ENCODE results near the gene STUM. TPM values are rescaled to one million over a fixed set of nuclear protein-coding genes. Genes with fewer than 3 reads are reported as not detected.

Gene STUM
- polyA plus RNA-seq, 1 experiment = not detected

- CTCF ChIA-PET = interaction anchor here (0.6 to 3.6 kb wide), 2 partner anchors 37 to 200 kb away, joined by 3 to 53 read pairs; no protein-coding TSS in a partner anchor
- DNase-seq (ENCODE audit: low read depth, low spot score) = no peak
- POLR2A ChIA-PET = no interaction called here
- H3K27ac ChIP-seq (ENCODE audit: low read depth, low read length) = no peak overlapping the region
- no peaks in the 10 kb centered on the region for H3K9me3 ChIP-seq (ENCODE audit: control insufficient read depth, insufficient read depth, low read length)
- no peak overlapping the region for H3K4me3 ChIP-seq (ENCODE audit: low read depth, low read length)
- no peak for TF ChIP-seq CTCF (IDR thresholded peaks at IDR 0.05; ENCODE audit: low read depth, low read length)
- peaks cover 9% of the 10 kb centered on the region for H3K27me3 ChIP-seq (ENCODE audit: control insufficient read depth, insufficient read depth, low read length)
These were observed 80.1 kb downstream of the STUM start for GRCh38 chr1:226628612-226629155.

DNA sequence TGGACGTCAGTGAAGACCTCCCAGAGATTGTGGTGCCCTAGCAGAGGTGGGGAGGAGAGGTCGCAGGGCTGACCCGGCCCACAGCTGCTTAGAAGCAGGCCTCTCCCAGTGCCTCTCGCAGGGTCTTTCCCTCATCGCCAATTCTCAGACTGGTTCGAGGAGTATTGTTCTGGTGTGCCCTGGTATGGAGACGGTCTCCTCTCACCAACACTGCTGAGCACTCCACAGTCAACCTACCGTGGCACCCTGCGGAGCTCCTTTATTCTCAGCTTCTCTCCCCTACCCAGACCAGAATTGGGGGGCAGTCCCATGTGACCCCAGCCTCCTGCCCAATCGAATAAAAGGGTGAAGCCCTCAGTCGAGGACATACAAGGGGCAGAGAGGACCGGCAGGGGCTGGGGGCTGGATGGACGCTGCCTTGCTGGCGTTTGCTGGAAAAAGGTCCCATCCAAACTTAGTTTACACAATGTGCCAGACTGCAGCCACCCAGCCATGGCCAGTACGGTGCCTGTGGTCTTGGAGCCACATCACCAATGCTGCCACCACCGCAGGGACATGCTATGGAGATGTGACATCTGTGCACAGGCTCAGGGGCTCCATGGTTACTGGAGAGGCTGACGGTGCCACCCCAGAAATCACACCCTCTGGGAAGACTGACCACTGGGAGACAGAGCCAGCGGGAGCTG, 80.8 kb downstream of the STUM start:
- no peak for DNase-seq (ENCODE audit: low read depth, low spot score)
- ChIA-PET POLR2A (no interaction called here), CTCF (interaction anchor here (3.6 kb wide), 1 partner anchor 199 kb away, joined by 53 read pairs; no protein-coding TSS in a partner anchor)
- H3K27ac ChIP-seq (ENCODE audit: low read depth, low read length) = no peak overlapping the region
- peaks cover 9% of the 10 kb centered on the region for H3K27me3 ChIP-seq (ENCODE audit: control insufficient read depth, insufficient read depth, low read length)
- no peak for TF ChIP-seq CTCF (IDR thresholded peaks at IDR 0.05; ENCODE audit: low read depth, low read length)
- H3K4me3 ChIP-seq (ENCODE audit: low read depth, low read length) = no peak overlapping the region
- no peaks in the 10 kb centered on the region for H3K9me3 ChIP-seq (ENCODE audit: control insufficient read depth, insufficient read depth, low read length)

DNA sequence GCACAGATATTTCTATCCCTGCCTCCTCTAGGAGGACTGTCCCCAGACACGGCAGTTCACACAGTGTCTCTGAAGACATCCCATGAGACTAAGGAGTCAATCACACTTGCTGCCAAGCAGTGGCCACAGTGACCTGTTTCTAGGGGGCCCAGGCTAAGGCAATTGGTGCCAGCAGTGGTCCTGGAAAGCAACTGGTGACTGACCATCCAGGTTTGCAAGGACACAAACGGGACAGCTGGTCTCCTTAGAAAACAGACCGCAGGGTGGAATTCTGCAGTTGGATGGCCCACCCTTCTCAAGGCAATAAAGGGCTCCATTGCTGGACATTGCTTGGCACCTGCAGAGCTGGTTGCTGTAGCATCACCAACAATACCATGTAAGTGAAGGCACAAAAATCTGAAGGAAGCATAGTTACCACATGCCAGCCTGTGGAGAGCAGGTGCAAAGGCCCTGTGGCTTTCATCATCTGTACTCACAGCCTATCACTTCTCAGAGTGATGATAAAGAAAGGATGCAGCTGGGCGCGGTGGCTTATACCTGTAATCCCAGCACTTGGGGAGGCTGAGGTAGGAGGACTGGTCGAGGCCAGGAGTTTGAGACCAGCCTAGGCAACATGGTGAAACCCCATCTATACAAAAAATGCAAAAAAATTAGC, 81.5 kb downstream of the STUM start:
- POLR2A ChIA-PET = no interaction called here
- no peak for TF ChIP-seq CTCF (IDR thresholded peaks at IDR 0.05; ENCODE audit: low read depth, low read length)
- peaks cover 9% of the 10 kb centered on the region for H3K27me3 ChIP-seq (ENCODE audit: control insufficient read depth, insufficient read depth, low read length)
- CTCF ChIA-PET = interaction anchor here (9.2 kb wide), 1 partner anchor 196 kb away, joined by 138 read pairs; no protein-coding TSS in a partner anchor
- H3K9me3 ChIP-seq (ENCODE audit: control insufficient read depth, insufficient read depth, low read length) = no peaks in the 10 kb centered on the region; the same call in 1 of the 2 replicates
- DNase-seq (ENCODE audit: low read depth, low spot score) = no peak
- no peak overlapping the region for H3K27ac ChIP-seq (ENCODE audit: low read depth, low read length)
- H3K4me3 ChIP-seq (ENCODE audit: low read depth, low read length) = no peak overlapping the region

- Histone ChIP-seq H3K27me3 (ENCODE audit: control insufficient read depth, insufficient read depth, low read length) (peaks cover 9% of the 10 kb centered on the region), H3K4me3 (ENCODE audit: low read depth, low read length) (no peak overlapping the region), H3K9me3 (ENCODE audit: control insufficient read depth, insufficient read depth, low read length) (no peaks in the 10 kb centered on the region; the same call in 1 of the 2 replicates), H3K27ac (ENCODE audit: low read depth, low read length) (no peak overlapping the region)
- ChIA-PET POLR2A (interaction anchor here (0.5 kb wide), 1 partner anchor 1039 kb away, joined by 5 read pairs; no protein-coding TSS in a partner anchor), CTCF (interaction anchor here (9.2 kb wide), 1 partner anchor 196 kb away, joined by 138 read pairs; no protein-coding TSS in a partner anchor)
- TF ChIP-seq CTCF (IDR thresholded peaks at IDR 0.05; ENCODE audit: low read depth, low read length) = no peak
- DNase-seq (ENCODE audit: low read depth, low spot score) = no peak
These were observed 82.0 kb downstream of the STUM start for GRCh38 chr1:226630592-226630991.

All from AG04450 (cell line).